ENCODE results near the gene SYT1.

The SYT1 gene

GRCh38 chr12:79283364-79283763 lies 418.8 kb downstream of the SYT1 start:
- POLR2A ChIA-PET, result no interaction called here
- H3K4me1 ChIP-seq (ENCODE audit: control insufficient read depth, insufficient read depth, low read length), result no peaks in the 10 kb centered on the region
- TF ChIP-seq ZNF2 (tag by site-specific recombination; IDR thresholded peaks at IDR 0.05) (no peak), ZSCAN30 (tag by site-specific recombination; IDR thresholded peaks at IDR 0.05) (no peak), SCRT1 (tag by site-specific recombination; IDR thresholded peaks at IDR 0.05; ENCODE audit: borderline replicate concordance) (no peak), ZNF394 (tag by site-specific recombination; IDR thresholded peaks at IDR 0.05; ENCODE audit: borderline replicate concordance) (no peak), HOXD13 (CRISPR knock-in tag; IDR thresholded peaks at IDR 0.05; ENCODE audit: borderline replicate concordance) (no peak), ZNF639 (tag by site-specific recombination; IDR thresholded peaks at IDR 0.05) (no peak), ZNF211 (tag by site-specific recombination; IDR thresholded peaks at IDR 0.05; ENCODE audit: low read depth) (no peak), ZNF155 (tag by site-specific recombination; IDR thresholded peaks at IDR 0.05) (no peak), ZEB2 (tag by site-specific recombination; IDR thresholded peaks at IDR 0.05) (no peak), ZNF132 (tag by site-specific recombination; IDR thresholded peaks at IDR 0.05; ENCODE audit: borderline replicate concordance) (no peak), ZNF221 (tag by site-specific recombination; IDR thresholded peaks at IDR 0.05; ENCODE audit: borderline replicate concordance) (no peak), ZNF202 (tag by site-specific recombination; IDR thresholded peaks at IDR 0.05; ENCODE audit: borderline replicate concordance) (no peak), ZNF302 (tag by site-specific recombination; IDR thresholded peaks at IDR 0.05; ENCODE audit: low read depth) (no peak), ZNF366 (tag by site-specific recombination; conservative IDR thresholded peaks at IDR 0.05) (no peak), ZNF830 (tag by site-specific recombination; IDR thresholded peaks at IDR 0.05; ENCODE audit: low read depth) (no peak), ZNF514 (tag by site-specific recombination; IDR thresholded peaks at IDR 0.05) (no peak), ZNF23 (tag by site-specific recombination; IDR thresholded peaks at IDR 0.05; ENCODE audit: borderline replicate concordance) (no peak)
- no peaks in the 10 kb centered on the region for H3K9me3 ChIP-seq (ENCODE audit: control insufficient read depth, insufficient read depth, low read depth, low read length)
- H3K36me3 ChIP-seq (ENCODE audit: control insufficient read depth in 2 of 2, insufficient read depth in 1 of 2, low read length in 2 of 2), result no peaks in the 10 kb centered on the region
- no peak overlapping the region for H3K27ac ChIP-seq (ENCODE audit: extremely low read depth, low read depth, low read length)
- CTCF ChIA-PET, result no interaction called here
- H3K4me3 ChIP-seq (ENCODE audit: low read depth, low read length), result no peak overlapping the region

- Histone ChIP-seq H3K4me1 (ENCODE audit: control insufficient read depth, insufficient read depth, low read length) (no peaks in the 10 kb centered on the region), H3K36me3 (ENCODE audit: control insufficient read depth in 2 of 2, insufficient read depth in 1 of 2, low read length in 2 of 2) (peaks cover 0 to 3% of the 10 kb centered on the region in 2 experiments; a peak in 1 of 3 replicates), H3K27ac (ENCODE audit: extremely low read depth, low read depth, low read length) (no peak overlapping the region), H3K4me3 (ENCODE audit: low read depth, low read length) (no peak overlapping the region), H3K9me3 (ENCODE audit: control insufficient read depth, insufficient read depth, low read depth, low read length) (no peaks in the 10 kb centered on the region)
- no peak for TF ChIP-seq ZNF404 (tag by site-specific recombination; IDR thresholded peaks at IDR 0.05)
- peak; percentile 21; the same call in 1 of the 2 replicates for TF ChIP-seq SCRT1 (tag by site-specific recombination; IDR thresholded peaks at IDR 0.05; ENCODE audit: borderline replicate concordance)
- TF ChIP-seq SCRT2 (tag by site-specific recombination; IDR thresholded peaks at IDR 0.05), result peak; percentile 51; the same call in 1 of the 2 replicates
- no peak for TF ChIP-seq ZSCAN18 (tag by site-specific recombination; IDR thresholded peaks at IDR 0.05)
- ChIA-PET POLR2A (no interaction called here), CTCF (interaction anchor here (0.6 kb wide), 1 partner anchor 9 kb away, joined by 3 read pairs; no protein-coding TSS in a partner anchor)
These were observed 424.3 kb downstream of the SYT1 start for GRCh38 chr12:79288911-79289310.

- CTCF ChIA-PET, result no interaction called here
- H3K36me3 ChIP-seq (ENCODE audit: control insufficient read depth in 2 of 2, insufficient read depth in 1 of 2, low read length in 2 of 2), result peaks cover 0 to 3% of the 10 kb centered on the region in 2 experiments; a peak in 1 of 3 replicates
- no peak overlapping the region for H3K4me3 ChIP-seq (ENCODE audit: low read depth, low read length)
- H3K27ac ChIP-seq (ENCODE audit: extremely low read depth, low read depth, low read length), result no peak overlapping the region
- H3K4me1 ChIP-seq (ENCODE audit: control insufficient read depth, insufficient read depth, low read length), result no peaks in the 10 kb centered on the region
- H3K9me3 ChIP-seq (ENCODE audit: control insufficient read depth, insufficient read depth, low read depth, low read length), result no peaks in the 10 kb centered on the region
- POLR2A ChIA-PET, result no interaction called here
- no peak for TF ChIP-seq ZNF501 (tag by site-specific recombination; IDR thresholded peaks at IDR 0.05)
- no peak for TF ChIP-seq ZNF174 (tag by site-specific recombination; IDR thresholded peaks at IDR 0.05)
- no peak for TF ChIP-seq ZNF350 (tag by site-specific recombination; IDR thresholded peaks at IDR 0.05)
- no peak for TF ChIP-seq REST (tag by site-specific recombination; IDR thresholded peaks at IDR 0.05)
- TF ChIP-seq ZNF394 (tag by site-specific recombination; IDR thresholded peaks at IDR 0.05; ENCODE audit: borderline replicate concordance), result no peak
- TF ChIP-seq ZBTB7A (tag by site-specific recombination; IDR thresholded peaks at IDR 0.05; ENCODE audit: low read depth), result no peak
- no peak for TF ChIP-seq ZNF324 (tag by site-specific recombination; IDR thresholded peaks at IDR 0.05)
- TF ChIP-seq ZNF571 (tag by site-specific recombination; IDR thresholded peaks at IDR 0.05), result no peak
- no peak for TF ChIP-seq YY1 (tag by site-specific recombination; IDR thresholded peaks at IDR 0.05)
These were observed 427.1 kb downstream of the SYT1 start for GRCh38 chr12:79291711-79292110.

Data from HEK293 (cell line).